GM06990 (cell line): ENCODE measurements around the gene KANSL3.

Experiments used
- DNase-seq: peaks from one replicate; pipeline ENCODE4 v3.0.0-alpha.2; 2011; ENCODE audit not compliant: insufficient read length; ENCODE audit errors: extremely low read depth
- H3K27me3 ChIP-seq: replicated peaks from 2 replicates; pipeline ENCODE4 v1.6.0; 2011; ENCODE audit warnings: low read length; ENCODE audit not compliant: control insufficient read depth, insufficient read depth
- H3K36me3 ChIP-seq: 2 replicates; pipeline ENCODE4 v1.5.1; 2011; ENCODE audit warnings: low read length; ENCODE audit not compliant: control insufficient read depth, insufficient read depth
- H3K4me3 ChIP-seq: replicated peaks from 2 replicates; pipeline ENCODE4 v1.5.1; 2011; ENCODE audit warnings: low read depth, mild to moderate bottlenecking, control low read depth, low read length
- TF ChIP-seq, protein P1 (sequence below): IDR thresholded peaks from 2 replicates; pipeline ENCODE4 v1.5.1; 2011; ENCODE audit warnings: low read length, control low read depth, mild to moderate bottlenecking, inconsistent platforms; ENCODE audit not compliant: insufficient read depth, poor library complexity, severe bottlenecking

The KANSL3 gene

GRCh38 chr2:96683307-96683706, 45.2 kb upstream of the KANSL3 start:
- TF ChIP-seq, protein P1, sequence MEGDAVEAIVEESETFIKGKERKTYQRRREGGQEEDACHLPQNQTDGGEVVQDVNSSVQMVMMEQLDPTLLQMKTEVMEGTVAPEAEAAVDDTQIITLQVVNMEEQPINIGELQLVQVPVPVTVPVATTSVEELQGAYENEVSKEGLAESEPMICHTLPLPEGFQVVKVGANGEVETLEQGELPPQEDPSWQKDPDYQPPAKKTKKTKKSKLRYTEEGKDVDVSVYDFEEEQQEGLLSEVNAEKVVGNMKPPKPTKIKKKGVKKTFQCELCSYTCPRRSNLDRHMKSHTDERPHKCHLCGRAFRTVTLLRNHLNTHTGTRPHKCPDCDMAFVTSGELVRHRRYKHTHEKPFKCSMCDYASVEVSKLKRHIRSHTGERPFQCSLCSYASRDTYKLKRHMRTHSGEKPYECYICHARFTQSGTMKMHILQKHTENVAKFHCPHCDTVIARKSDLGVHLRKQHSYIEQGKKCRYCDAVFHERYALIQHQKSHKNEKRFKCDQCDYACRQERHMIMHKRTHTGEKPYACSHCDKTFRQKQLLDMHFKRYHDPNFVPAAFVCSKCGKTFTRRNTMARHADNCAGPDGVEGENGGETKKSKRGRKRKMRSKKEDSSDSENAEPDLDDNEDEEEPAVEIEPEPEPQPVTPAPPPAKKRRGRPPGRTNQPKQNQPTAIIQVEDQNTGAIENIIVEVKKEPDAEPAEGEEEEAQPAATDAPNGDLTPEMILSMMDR, result no peak
- no peak for DNase-seq
- Histone ChIP-seq H3K36me3 (no peaks in the 10 kb centered on the region), H3K27me3 (no peaks in the 10 kb centered on the region; the same call in 1 of the 2 replicates), H3K4me3 (no peak overlapping the region)

DNA sequence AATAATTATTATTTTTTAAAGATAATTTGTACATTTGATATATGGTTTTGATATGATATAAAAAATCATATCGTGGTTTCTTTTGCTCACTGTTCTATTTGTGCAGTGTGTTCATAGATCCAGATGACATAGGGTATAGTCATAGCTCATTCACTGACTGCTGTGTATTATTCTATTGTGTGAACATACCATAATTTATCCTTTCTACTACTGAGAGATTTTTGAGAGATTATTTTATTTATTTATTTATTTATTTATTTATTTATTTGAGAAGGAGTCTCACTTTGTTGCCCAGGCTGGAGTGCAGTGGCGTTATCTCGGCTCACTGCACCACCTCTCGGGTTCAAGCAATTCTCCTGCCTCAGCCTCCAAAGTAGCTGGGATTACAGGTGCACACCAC, 43.4 kb upstream of the KANSL3 start:
- H3K27me3 ChIP-seq, result no peaks in the 10 kb centered on the region; the same call in 1 of the 2 replicates
- no peaks in the 10 kb centered on the region for H3K36me3 ChIP-seq
- no peak overlapping the region for H3K4me3 ChIP-seq
- TF ChIP-seq, protein P1, result no peak
- DNase-seq, result no peak

DNA sequence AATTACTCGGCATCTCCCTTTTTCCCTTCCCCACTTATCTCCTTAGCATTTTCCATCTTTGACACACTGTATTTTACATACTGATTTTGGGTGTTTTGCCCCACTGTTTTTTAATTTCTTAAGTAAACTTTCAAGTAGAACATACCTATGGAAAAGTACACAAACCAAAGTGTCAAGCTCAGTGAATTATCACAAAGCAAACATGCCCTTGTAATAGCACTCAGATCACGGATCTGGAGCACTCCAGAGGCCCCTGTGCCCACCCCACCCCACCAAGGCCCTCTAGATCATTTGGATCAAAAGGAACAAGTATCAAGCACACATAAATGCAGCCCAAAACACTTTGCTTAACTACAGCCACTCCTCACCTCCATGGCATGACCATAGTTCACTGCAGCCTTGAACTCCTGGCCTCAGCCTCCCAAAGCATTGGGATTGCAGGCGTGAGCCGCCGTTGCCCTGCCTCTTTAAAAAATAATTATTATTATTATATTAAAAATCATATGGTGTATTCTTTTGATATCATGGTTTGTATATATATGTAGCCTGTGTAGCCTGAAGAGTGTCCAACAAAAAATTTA, 42.5 kb upstream of the KANSL3 start:
- H3K4me3 ChIP-seq, result no peak overlapping the region

DNA sequence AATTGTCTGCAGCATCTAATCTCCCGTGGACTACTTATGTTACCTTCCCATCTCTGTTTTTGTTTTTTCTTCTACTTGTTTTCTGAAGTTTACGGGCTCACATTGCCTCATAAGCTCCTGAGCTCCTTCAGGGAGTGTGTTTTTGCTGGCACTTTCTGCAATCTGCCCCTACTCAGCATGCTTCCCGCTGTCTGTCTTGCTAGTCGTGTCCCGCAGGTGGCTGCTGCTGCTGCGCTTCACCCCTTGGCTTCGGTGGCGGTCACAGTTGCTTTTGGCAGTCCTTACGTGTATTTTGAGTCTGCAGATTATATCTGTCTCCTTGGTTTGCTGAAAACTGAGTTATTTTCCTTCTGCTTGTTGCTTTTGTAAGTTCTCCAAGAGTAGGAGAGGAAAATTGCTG, 41.7 kb upstream of the KANSL3 start:
- no peaks in the 10 kb centered on the region for H3K27me3 ChIP-seq
- no peak overlapping the region for H3K4me3 ChIP-seq
- no peak for DNase-seq
- H3K36me3 ChIP-seq, result no peaks in the 10 kb centered on the region
- TF ChIP-seq, protein P1, result no peak

More for the DNA sequence above, 42.5 kb upstream of the KANSL3 start:
- DNase-seq, result no peak
- TF ChIP-seq, protein P1, result no peak
- H3K36me3 ChIP-seq, result no peaks in the 10 kb centered on the region
- H3K27me3 ChIP-seq, result no peaks in the 10 kb centered on the region

- H3K36me3 ChIP-seq, result no peaks in the 10 kb centered on the region
- TF ChIP-seq, protein P1, result no peak
- H3K27me3 ChIP-seq, result peaks cover 2% of the 10 kb centered on the region; the same call in 1 of the 2 replicates
- H3K4me3 ChIP-seq, result no peak overlapping the region
- no peak for DNase-seq
Observed at GRCh38 chr2:96669539-96670215, 31.6 kb upstream of the KANSL3 start.
